H1 (cell line): ENCODE results near the gene GRM5. TPM values are rescaled to one million over a fixed set of nuclear protein-coding genes. Genes with fewer than 3 reads are reported as not detected.

Source experiments
- CTCF ChIA-PET: fragments of 300-600 bp; sonication (Branson Sonifier 250); formaldehyde crosslinking; loops from one replicate; lab custom pipeline; 2021; ENCODE audit not compliant: partially characterized antibody; lab: Charles Lee
- POLR2A ChIA-PET: fragments of 300-600 bp; sonication (Branson Sonifier 250); formaldehyde crosslinking; loops from one replicate; lab custom pipeline; 2021; ENCODE audit warnings: inconsistent platforms; ENCODE audit not compliant: partially characterized antibody; lab: Charles Lee
- DNase-seq, 2 experiments: peaks; one replicate each; pipeline versions ENCODE4 v3.0.0 to v3.0.0-alpha.2; 2010 to 2022; ENCODE audit warnings: low spot score in 2 of 2, low read depth in 1 of 2, mixed read lengths in 1 of 2
- FAIRE-seq: peaks from 2 replicates; lab custom pipeline; 2011; peaks lifted over from hg19 to GRCh38; lab: Jason Lieb, UNC
- H2AFZ ChIP-seq: 2 replicates; pipeline ENCODE4 v1.8.1; 2012; ENCODE audit warnings: low read length, inconsistent platforms
- H2AK5ac ChIP-seq: 2 replicates; pipeline ENCODE4 v1.6.1; 2013; ENCODE audit warnings: low read depth, low read length
- H2BK120ac ChIP-seq: replicated peaks from 2 replicates; pipeline ENCODE3; 2013; ENCODE audit warnings: low read depth, low read length, inconsistent platforms
- H2BK12ac ChIP-seq: 2 replicates; pipeline ENCODE4 v1.6.1; 2013; ENCODE audit warnings: low read depth, low read length
- H2BK15ac ChIP-seq: 2 replicates; pipeline ENCODE4 v1.6.1; 2013; ENCODE audit warnings: low read length
- H2BK20ac ChIP-seq: 2 replicates; pipeline ENCODE4 v1.6.1; 2013; ENCODE audit warnings: low read length
- H2BK5ac ChIP-seq: 2 replicates; pipeline ENCODE4 v1.6.1; 2013; ENCODE audit warnings: low read depth, low read length
- H3K14ac ChIP-seq: 2 replicates; pipeline ENCODE4 v1.6.1; 2013; ENCODE audit warnings: inconsistent platforms; ENCODE audit not compliant: insufficient read length
- H3K18ac ChIP-seq: 2 replicates; pipeline ENCODE4 v1.6.1; 2013; ENCODE audit warnings: low read length; ENCODE audit errors: extremely low read depth
- H3K23ac ChIP-seq: 2 replicates; pipeline ENCODE4 v1.6.1; 2013; ENCODE audit warnings: inconsistent platforms; ENCODE audit not compliant: insufficient read length
- H3K23me2 ChIP-seq: 2 replicates; pipeline ENCODE4 v1.6.1; 2013; ENCODE audit warnings: low read depth, low read length
- H3K27ac ChIP-seq: 2 replicates; pipeline ENCODE4 v1.6.1; 2011; ENCODE audit warnings: low read depth, low read length, inconsistent platforms
- H3K27me3 ChIP-seq, 4 experiments: replicated peaks in 1 of 4; 1 replicate in 1 of 4; 2 replicates in 3 of 4; pipeline versions ENCODE4 v1.6.1 to v1.8.1; 2011 to 2013; ENCODE audit warnings: low read length in 3 of 4, mild to moderate bottlenecking in 3 of 4, inconsistent platforms in 2 of 4, mixed read lengths in 2 of 4, moderate library complexity in 1 of 4; ENCODE audit not compliant: control insufficient read depth in 3 of 4, insufficient read depth in 3 of 4; ENCODE audit errors: extremely low read depth in 1 of 4
- H3K36me3 ChIP-seq, 4 experiments: 2 replicates each; pipeline versions ENCODE4 v1.6.1 to v1.8.1; 2011 to 2013; ENCODE audit warnings: mild to moderate bottlenecking in 4 of 4, low read length in 3 of 4, moderate library complexity in 2 of 4, control low read depth in 1 of 4, inconsistent platforms in 1 of 4; ENCODE audit not compliant: insufficient read depth in 4 of 4, control insufficient read depth in 2 of 4
- H3K4ac ChIP-seq: replicated peaks from 2 replicates; pipeline ENCODE3; 2013; ENCODE audit warnings: low read length, low read depth, mixed read lengths, inconsistent platforms; ENCODE audit not compliant: insufficient read length
- H3K4me1 ChIP-seq, 4 experiments: replicated peaks in 1 of 4; 1 replicate in 1 of 4; 2 replicates in 3 of 4; pipeline versions ENCODE4 v1.6.1 to v1.8.1; 2011 to 2013; ENCODE audit warnings: low read length in 3 of 4, inconsistent platforms in 2 of 4, mixed read lengths in 1 of 4; ENCODE audit not compliant: insufficient read depth in 4 of 4, control insufficient read depth in 3 of 4
- H3K4me2 ChIP-seq, 2 experiments: 2 replicates each; pipeline versions ENCODE4 v1.6.1 to v1.8.1; 2011 to 2013; ENCODE audit warnings: low read depth in 2 of 2, low read length in 2 of 2, control low read depth in 1 of 2, inconsistent platforms in 1 of 2, mild to moderate bottlenecking in 1 of 2; ENCODE audit not compliant: insufficient read depth in 1 of 2
- H3K4me3 ChIP-seq, 4 experiments: fragments of 200-600, 300-600 bp in 1 of 4; sonication (generic), shearing (Covaris generic), sonication (Bioruptor Twin) in 1 of 4; 2 replicates each; pipeline versions ENCODE4 v1.5.1 to v1.8.1; 2011 to 2016; ENCODE audit warnings: low read length in 4 of 4, low read depth in 3 of 4, control low read depth in 2 of 4, inconsistent platforms in 2 of 4, mild to moderate bottlenecking in 2 of 4, mixed read lengths in 1 of 4, moderate library complexity in 1 of 4; ENCODE audit not compliant: insufficient read depth in 2 of 4; ENCODE audit errors: extremely low read depth in 1 of 4
- H3K56ac ChIP-seq: replicated peaks from 2 replicates; pipeline ENCODE3; 2013; ENCODE audit warnings: low read depth, mild to moderate bottlenecking, mixed read lengths, low read length, inconsistent platforms; ENCODE audit not compliant: insufficient read length
- H3K79me1 ChIP-seq: 2 replicates; pipeline ENCODE4 v1.6.1; 2013; ENCODE audit warnings: low read depth, low read length, control low read depth
- H3K79me2 ChIP-seq, 2 experiments: 2 replicates each; pipeline versions ENCODE4 v1.6.1 to v1.8.1; 2012 to 2013; ENCODE audit warnings: low read length in 2 of 2, mild to moderate bottlenecking in 2 of 2, inconsistent platforms in 1 of 2; ENCODE audit not compliant: insufficient read depth in 2 of 2, control insufficient read depth in 1 of 2
- H3K9ac ChIP-seq, 4 experiments: replicated peaks in 1 of 4; 1 replicate in 1 of 4; 2 replicates in 3 of 4; pipeline versions ENCODE4 v1.6.1 to v1.8.1; 2011 to 2013; ENCODE audit warnings: low read depth in 3 of 4, low read length in 3 of 4, control low read depth in 2 of 4, mild to moderate bottlenecking in 2 of 4, moderate library complexity in 2 of 4, inconsistent platforms in 1 of 4; ENCODE audit errors: extremely low read depth in 1 of 4
- H3K9me3 ChIP-seq, 2 experiments: 2 replicates each; pipeline versions ENCODE4 v1.6.1 to v1.8.1; 2012 to 2013; ENCODE audit warnings: mild to moderate bottlenecking in 2 of 2, moderate library complexity in 2 of 2, control low read depth in 1 of 2, inconsistent platforms in 1 of 2, low read depth in 1 of 2, low read length in 1 of 2, mixed read lengths in 1 of 2; ENCODE audit not compliant: insufficient read depth in 2 of 2
- H4K20me1 ChIP-seq, 2 experiments: replicated peaks in 1 of 2; 2 replicates each; pipeline versions ENCODE3 to v1.8.1; 2011 to 2013; ENCODE audit warnings: inconsistent platforms in 2 of 2, low read length in 2 of 2, mild to moderate bottlenecking in 1 of 2; ENCODE audit not compliant: insufficient read depth in 2 of 2, control insufficient read depth in 1 of 2
- H4K5ac ChIP-seq: 2 replicates; pipeline ENCODE4 v1.6.1; 2013; ENCODE audit warnings: low read length, low read depth, mixed read lengths, inconsistent platforms; ENCODE audit not compliant: insufficient read length
- H4K8ac ChIP-seq: 2 replicates; pipeline ENCODE4 v1.8.0; 2013; ENCODE audit warnings: mild to moderate bottlenecking, moderate library complexity, low read length, inconsistent platforms; ENCODE audit not compliant: insufficient read depth; ENCODE audit errors: extremely low read depth
- H4K91ac ChIP-seq: replicated peaks from 2 replicates; pipeline ENCODE3; 2013; ENCODE audit warnings: low read length, mixed read lengths, inconsistent platforms; ENCODE audit not compliant: insufficient read length
- ASH2L ChIP-seq: fragments of 200-600, 300-600 bp; sonication (generic); IDR thresholded peaks from one replicate; pipeline ENCODE4 v1.7.1; 2017; ENCODE audit warnings: low read length
- CTBP2 ChIP-seq: IDR thresholded peaks from 2 replicates; pipeline ENCODE4 v1.7.0; 2011; ENCODE audit warnings: borderline replicate concordance, mild to moderate bottlenecking, moderate library complexity, mixed read lengths, low read length; ENCODE audit not compliant: insufficient read depth, insufficient read length
- EP300 ChIP-seq, 2 experiments: IDR thresholded peaks; 1 replicate in 1 of 2; 2 replicates in 1 of 2; pipeline ENCODE4 v1.6.1; 2011 to 2012; ENCODE audit warnings: low read depth in 2 of 2, low read length in 2 of 2, mild to moderate bottlenecking in 2 of 2, borderline replicate concordance in 1 of 2, inconsistent platforms in 1 of 2, moderate library complexity in 1 of 2
- EZH2 ChIP-seq: fragments of 200-600 bp; sonication (generic); IDR thresholded peaks from 2 replicates; pipeline ENCODE4 v1.7.1; 2012; ENCODE audit warnings: low read depth, mild to moderate bottlenecking, moderate library complexity, low read length, inconsistent platforms; ENCODE audit not compliant: severe bottlenecking
- GTF2F1 ChIP-seq: IDR thresholded peaks from 2 replicates; pipeline ENCODE4 v1.6.1; 2012; ENCODE audit warnings: low read depth, low read length, improper control_type of control experiment, borderline replicate concordance
- HDAC6 ChIP-seq: IDR thresholded peaks from one replicate; pipeline ENCODE4 v1.7.1; 2012; ENCODE audit warnings: low read depth, mild to moderate bottlenecking, inconsistent platforms, low read length, moderate library complexity
- NRF1 ChIP-seq: IDR thresholded peaks from 2 replicates; pipeline ENCODE4 v1.6.1; 2011; ENCODE audit warnings: mild to moderate bottlenecking, low read depth, low read length, improper control_type of control experiment
- PHF8 ChIP-seq: fragments of 200-600 bp; sonication (generic); conservative IDR thresholded peaks from 2 replicates; pipeline ENCODE4 v1.7.1; 2012; ENCODE audit warnings: low read depth, mild to moderate bottlenecking, inconsistent platforms, low read length, moderate library complexity
- RBBP5 ChIP-seq: IDR thresholded peaks from 2 replicates; pipeline ENCODE4 v1.7.1; 2012; ENCODE audit warnings: low read depth, mild to moderate bottlenecking, inconsistent platforms, low read length, moderate library complexity, borderline replicate concordance
- SIX5 ChIP-seq: IDR thresholded peaks from 2 replicates; pipeline ENCODE4 v1.6.1; 2011; ENCODE audit warnings: mild to moderate bottlenecking, low read depth, low read length
- SP1 ChIP-seq: IDR thresholded peaks from 2 replicates; pipeline ENCODE4 v1.6.1; 2011; ENCODE audit warnings: low read depth, low read length
- SUZ12 ChIP-seq: fragments of 200-600 bp; sonication (generic); IDR thresholded peaks from 2 replicates; pipeline ENCODE4 v1.6.1; 2012; ENCODE audit warnings: mild to moderate bottlenecking, inconsistent platforms, low read length, moderate library complexity, mixed read lengths
- TEAD4 ChIP-seq: IDR thresholded peaks from 2 replicates; pipeline ENCODE4 v1.6.1; 2012; ENCODE audit warnings: low read depth, low read length, inconsistent platforms, mixed read lengths
- ZNF274 ChIP-seq: IDR thresholded peaks from 2 replicates; pipeline ENCODE4 v1.7.0; 2012; ENCODE audit warnings: low read length, borderline replicate concordance; ENCODE audit errors: extremely low read depth
- WGBS, 2 experiments: shearing (Covaris generic) in 1 of 2; methylation state at CpG; one replicate each; pipeline versions ENCODE4 v1.1.6 to v1.1.7; 2013 to 2015; ENCODE audit warnings: low lambda C conversion rate in 2 of 2, mixed read lengths in 2 of 2, inconsistent platforms in 1 of 2, low coverage in 1 of 2, missing lambda C conversion rate in 1 of 2; ENCODE audit not compliant: insufficient replicate concordance in 2 of 2, insufficient coverage in 1 of 2, insufficient read length in 1 of 2; ENCODE audit errors: extremely low coverage in 1 of 2, missing lambda C conversion rate in 1 of 2; 5-methylcytosine and 5-hydroxymethylcytosine counted together
- polyA plus RNA-seq, 7 experiments: library from polyadenylated mRNA; depleted of rRNA in 3 of 7; stranded (reverse) in 5 of 7; unstranded in 2 of 7; fragments of >200 nt in 5 of 7; fragments of 200-250 nt in 2 of 7; gene quantifications; 1 replicate in 5 of 7; 2 replicates in 1 of 7; 4 replicates in 1 of 7; pipeline versions ENCODE4 v1.2.1 to v1.2.3, GENCODE V29; 2011 to 2013; ENCODE audit warnings: missing spikeins in 2 of 7, mixed read lengths in 2 of 7
- total RNA-seq: library from RNA; stranded (reverse); fragmentation: NEBNext Ultra II Directional; extraction: Animal tissue kit (Norgen Biotek cat#: 25700); gene quantifications from 2 replicates; pipeline ENCODE4 v1.2.1, GENCODE V29; 2021

The GRM5 gene
- total and polyA plus RNA-seq, 2 of the 8 experiments (the other 6 are each of a cell fraction or from before 2014, with no cell fraction given), result 0.15 to 0.43 TPM

DNA sequence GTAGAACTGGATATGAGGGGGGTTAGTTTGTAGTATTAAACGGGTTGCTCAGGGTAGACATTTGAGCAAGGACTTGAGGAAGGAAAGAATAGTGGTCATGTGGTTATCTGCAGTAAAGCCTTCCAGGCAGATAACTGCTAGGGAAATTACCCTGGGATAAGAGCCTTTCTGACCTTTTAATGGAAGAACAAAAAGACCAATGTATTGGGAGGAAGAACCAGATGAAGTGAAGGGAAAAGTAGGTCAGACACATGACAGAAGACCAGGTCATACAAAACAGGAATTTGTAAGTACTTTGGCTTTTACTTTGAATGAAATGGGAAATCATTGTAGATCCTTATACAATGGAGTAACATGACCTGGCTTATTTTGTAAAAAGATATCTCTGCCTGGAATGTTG, 486.3 kb downstream of the GRM5 start:
- POLR2A ChIA-PET, result no interaction called here
- 78 to 100% methylated on average over 1 of the region's 1 CpG for WGBS, 2 experiments
- H3K23ac ChIP-seq, result no peak overlapping the region
- TF ChIP-seq SIX5 (no peak), SUZ12 (no peak), ASH2L (no peak), NRF1 (no peak), EZH2 (no peak), GTF2F1 (no peak), ZNF274 (no peak), CTBP2 (no peak), HDAC6 (no peak), SP1 (no peak), RBBP5 (no peak), EP300 (IDR thresholded peaks at IDR 0.05; ENCODE audit: borderline replicate concordance in 1 of 2, low read depth in 2 of 2, low read length in 2 of 2) (no peak), PHF8 (no peak), TEAD4 (no peak)

More for the DNA sequence above, 486.3 kb downstream of the GRM5 start:
- Histone ChIP-seq H3K4me3 (no peak overlapping the region), H4K20me1 (no peaks in the 10 kb centered on the region), H3K27ac (no peak overlapping the region), H3K36me3 (no peaks in the 10 kb centered on the region), H2AFZ (no peak overlapping the region), H4K8ac (no peak overlapping the region), H4K91ac (no peak overlapping the region), H2AK5ac (no peak overlapping the region), H3K56ac (no peak overlapping the region), H2BK5ac (no peak overlapping the region), H3K4me1 (0 out of 7 replicates have a peak, but pooled peaks cover 0 to 2% (median 0%) of the 10 kb centered on the region in 4 experiments), H3K9me3 (no peaks in the 10 kb centered on the region), H3K79me2 (no peaks in the 10 kb centered on the region), H3K9ac (no peak overlapping the region), H3K79me1 (no peaks in the 10 kb centered on the region), H2BK20ac (no peak overlapping the region), H4K5ac (no peak overlapping the region), H2BK120ac (no peak overlapping the region), H3K27me3 (no peaks in the 10 kb centered on the region), H3K14ac (no peak overlapping the region), H3K23me2 (no peaks in the 10 kb centered on the region), H3K4me2 (no peak overlapping the region), H3K18ac (no peak overlapping the region), H3K4ac (no peak overlapping the region), H2BK12ac (no peak overlapping the region), H2BK15ac (no peak overlapping the region)
- FAIRE-seq (no peak), DNase-seq (no peak)
- CTCF ChIA-PET, result no interaction called here
